ENCODE results near the gene PTPRB. TPM values are rescaled to one million over a fixed set of nuclear protein-coding genes. Genes with fewer than 3 reads are reported as not detected.

The PTPRB gene
- total and polyA plus RNA-seq, 2 of the 8 experiments (the other 6 are each of a cell fraction or from before 2014, with no cell fraction given): 0.36 to 0.58 TPM

- no peak for TF ChIP-seq ATF2 (IDR thresholded peaks at IDR 0.05; ENCODE audit: low read length)
- no peak for TF ChIP-seq POU5F1 (IDR thresholded peaks at IDR 0.05; ENCODE audit: low read depth, low read length)
- no peak for TF ChIP-seq SIN3A (conservative IDR thresholded peaks at IDR 0.05 in 1 of 2, IDR thresholded peaks at IDR 0.05 in 1 of 2; ENCODE audit: low read depth in 1 of 2, low read length in 2 of 2)
- TF ChIP-seq PHF8 (conservative IDR thresholded peaks at IDR 0.05; ENCODE audit: low read depth, low read length): no peak
Observed at GRCh38 chr12:70609203-70609602, 28.0 kb downstream of the PTPRB start (continued).

Measured in H1 (cell line).